WI38 (cell line): ENCODE data around the gene RAPSN.

Source experiments
- H3K4me3 ChIP-seq: 2 replicates; pipeline ENCODE4 v1.5.1; 2011; ENCODE audit warnings: low read depth, mild to moderate bottlenecking, control low read depth, low read length
- TF ChIP-seq, protein P1 (sequence below): IDR thresholded peaks from 2 replicates; pipeline ENCODE4 v1.5.1; 2012; ENCODE audit warnings: low read depth, mild to moderate bottlenecking, control low read depth, low read length

Gene RAPSN

DNA sequence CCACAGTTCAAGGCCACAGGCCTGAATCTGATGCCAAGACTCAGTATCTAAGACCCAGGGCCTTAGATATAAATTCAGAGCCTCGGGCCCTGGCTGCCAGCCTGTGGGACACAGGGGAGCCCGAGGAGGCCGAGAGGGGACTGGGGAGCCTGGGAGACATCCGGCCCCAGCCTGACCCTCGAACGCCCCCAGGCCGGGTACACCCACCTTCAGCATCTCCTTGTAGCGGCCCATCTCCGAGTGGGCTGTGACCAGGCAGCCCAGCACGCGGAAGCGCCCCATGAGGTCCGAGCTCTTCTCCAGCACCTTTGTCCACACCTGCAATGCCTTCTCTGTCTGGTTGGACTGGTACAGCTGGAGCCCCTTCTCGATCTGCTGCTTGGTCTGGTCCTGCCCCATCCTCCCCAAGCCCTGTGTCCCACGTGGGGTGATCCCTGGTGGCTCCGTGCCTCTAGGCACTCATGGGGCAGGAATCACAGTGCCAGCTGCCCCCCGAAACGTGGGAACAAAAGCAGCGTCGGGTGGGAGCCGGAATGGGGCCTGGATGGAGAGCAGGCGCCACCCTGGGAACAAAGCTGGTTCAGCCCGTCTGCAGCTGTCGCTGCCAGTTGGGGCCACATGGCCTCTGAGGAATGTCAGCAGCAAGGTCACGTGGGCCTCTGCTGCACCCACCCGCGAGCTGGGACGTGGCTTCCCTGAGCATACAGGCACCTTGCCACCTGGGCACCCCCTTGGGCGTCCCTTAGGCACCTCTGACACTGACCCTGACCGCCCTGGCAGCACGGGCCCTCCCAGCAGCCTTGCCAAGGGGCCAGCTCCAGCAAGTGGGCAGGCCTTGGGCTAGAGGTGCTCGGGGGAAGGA, at the start of gene RAPSN:
RAPSN (minus strand) TSS at position 571 of the 862 bp plus-strand sequence; CDS start at position 399, 172 bp downstream.
- H3K4me3 ChIP-seq = no peak within 1 kb of the TSS
- TF ChIP-seq, protein P1, sequence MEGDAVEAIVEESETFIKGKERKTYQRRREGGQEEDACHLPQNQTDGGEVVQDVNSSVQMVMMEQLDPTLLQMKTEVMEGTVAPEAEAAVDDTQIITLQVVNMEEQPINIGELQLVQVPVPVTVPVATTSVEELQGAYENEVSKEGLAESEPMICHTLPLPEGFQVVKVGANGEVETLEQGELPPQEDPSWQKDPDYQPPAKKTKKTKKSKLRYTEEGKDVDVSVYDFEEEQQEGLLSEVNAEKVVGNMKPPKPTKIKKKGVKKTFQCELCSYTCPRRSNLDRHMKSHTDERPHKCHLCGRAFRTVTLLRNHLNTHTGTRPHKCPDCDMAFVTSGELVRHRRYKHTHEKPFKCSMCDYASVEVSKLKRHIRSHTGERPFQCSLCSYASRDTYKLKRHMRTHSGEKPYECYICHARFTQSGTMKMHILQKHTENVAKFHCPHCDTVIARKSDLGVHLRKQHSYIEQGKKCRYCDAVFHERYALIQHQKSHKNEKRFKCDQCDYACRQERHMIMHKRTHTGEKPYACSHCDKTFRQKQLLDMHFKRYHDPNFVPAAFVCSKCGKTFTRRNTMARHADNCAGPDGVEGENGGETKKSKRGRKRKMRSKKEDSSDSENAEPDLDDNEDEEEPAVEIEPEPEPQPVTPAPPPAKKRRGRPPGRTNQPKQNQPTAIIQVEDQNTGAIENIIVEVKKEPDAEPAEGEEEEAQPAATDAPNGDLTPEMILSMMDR = no peak

DNA sequence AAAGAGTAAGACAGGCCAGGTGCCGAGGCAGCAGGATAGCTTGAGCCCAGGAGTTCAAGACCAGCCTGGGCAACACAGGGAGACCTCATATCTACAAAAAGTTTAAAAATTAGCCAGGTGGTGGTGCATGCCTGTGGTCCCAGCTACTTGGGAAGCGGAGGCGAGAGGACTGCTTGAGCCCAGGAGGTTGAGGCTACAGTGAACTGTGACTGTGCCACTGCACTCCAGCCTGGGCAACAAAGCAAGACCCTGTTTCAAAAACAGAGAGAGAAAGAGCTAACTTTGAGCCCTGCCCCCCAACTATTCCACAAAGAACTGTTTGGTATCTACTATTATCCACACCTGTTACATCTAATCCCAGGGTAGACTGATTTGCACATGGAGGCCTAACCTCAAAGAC, 49.2 kb upstream of the RAPSN start:
- H3K4me3 ChIP-seq = no peak overlapping the region
- TF ChIP-seq, protein P1 = no peak

DNA sequence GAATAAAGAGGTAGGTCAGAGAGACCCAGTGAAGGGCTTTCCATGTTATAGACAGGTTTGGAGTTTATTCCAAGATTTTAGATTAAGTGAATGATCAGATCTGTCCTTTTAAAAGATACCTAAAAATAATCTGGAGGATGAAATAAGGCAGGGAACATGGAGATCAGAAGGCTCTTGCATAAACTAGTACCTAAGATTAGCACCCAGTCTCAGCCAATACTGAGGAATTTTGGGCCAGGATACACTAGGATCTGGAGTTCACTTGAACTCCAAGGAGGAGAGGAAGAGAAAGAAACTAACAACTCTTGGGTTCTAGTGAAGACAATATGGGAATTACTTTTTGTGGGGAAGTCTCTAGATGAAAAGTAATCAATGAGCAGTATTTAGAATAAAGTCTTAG, 47.9 kb upstream of the RAPSN start:
- no peak overlapping the region for H3K4me3 ChIP-seq
- TF ChIP-seq, protein P1 = no peak

DNA sequence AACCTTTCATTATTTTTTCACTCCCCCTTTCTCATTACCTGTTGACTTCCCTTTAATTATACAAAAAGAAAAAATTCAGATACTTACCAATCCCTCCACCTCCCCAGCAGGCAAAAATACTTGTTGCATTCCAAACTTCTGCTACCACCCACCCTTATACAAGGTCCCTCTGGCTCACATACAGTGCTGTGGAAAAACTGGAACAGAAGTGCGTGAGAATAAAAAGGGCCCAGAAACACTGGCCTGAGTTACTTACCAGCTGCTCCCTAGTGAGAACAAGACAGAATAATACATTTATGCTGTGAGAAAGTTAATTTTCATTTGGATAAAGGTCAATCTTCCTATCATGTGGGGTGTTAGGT, 46.9 kb upstream of the RAPSN start:
- no peak overlapping the region for H3K4me3 ChIP-seq
- TF ChIP-seq, protein P1 = no peak

DNA sequence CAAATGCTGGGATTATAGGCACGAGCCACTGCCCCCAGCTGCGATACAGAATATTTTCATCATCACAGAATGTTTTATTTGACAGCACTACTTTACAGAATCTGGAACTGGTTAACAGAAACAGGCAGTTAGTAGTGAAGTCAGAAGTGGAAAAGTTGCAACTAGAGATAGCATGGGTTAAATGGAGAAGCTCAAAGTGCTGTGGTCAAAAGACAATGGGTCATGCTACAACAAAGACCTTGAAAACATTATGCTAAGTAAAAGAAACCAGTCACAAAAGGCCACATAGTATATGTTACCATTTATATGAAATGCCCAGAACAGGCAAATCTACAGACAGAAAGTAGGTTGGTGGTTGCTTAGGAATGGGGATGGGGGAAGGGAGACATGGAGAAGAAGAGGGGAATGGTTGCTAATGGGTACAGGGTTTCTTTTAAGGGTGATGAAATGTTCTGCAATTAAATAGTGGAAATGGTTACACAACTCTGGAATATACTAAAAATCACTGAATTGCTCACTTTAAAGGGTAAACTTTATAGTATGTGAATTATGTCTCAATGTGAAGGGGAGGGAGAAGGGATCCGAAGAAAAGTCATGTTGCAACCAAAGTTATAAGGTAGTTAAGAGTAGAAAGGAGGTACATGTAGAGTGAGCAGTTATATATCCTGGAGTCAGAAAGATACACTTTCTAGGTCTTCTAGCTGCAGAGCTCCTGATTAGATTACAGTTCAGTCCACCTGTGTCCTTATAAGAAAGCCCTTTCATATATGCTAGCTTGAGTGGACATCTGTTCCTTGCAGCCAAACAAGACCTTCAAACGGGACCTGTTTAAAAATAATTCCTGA, 46.3 kb upstream of the RAPSN start:
- TF ChIP-seq, protein P1 = no peak
- no peak overlapping the region for H3K4me3 ChIP-seq

DNA sequence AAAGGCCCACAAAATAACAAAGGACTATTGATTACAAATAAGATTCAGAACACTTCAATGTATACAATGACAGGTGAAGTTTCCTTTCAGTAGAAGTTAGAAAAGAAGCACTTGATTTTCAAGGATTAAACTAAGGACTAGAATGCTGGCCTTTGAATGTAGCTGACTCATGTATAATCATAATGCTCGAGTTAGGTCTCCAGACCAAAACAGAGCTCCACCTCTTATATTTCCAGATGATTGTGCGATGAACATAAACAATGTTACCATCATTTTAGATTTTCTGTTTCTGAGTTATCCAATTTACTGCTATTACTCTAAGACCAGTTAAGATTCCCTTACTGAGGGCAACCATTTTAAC, 40.4 kb upstream of the RAPSN start:
- no peak overlapping the region for H3K4me3 ChIP-seq
- TF ChIP-seq, protein P1 = no peak
